GM06990 (cell line): ENCODE results near the gene IL1RAPL1.

Source experiments
- DNase-seq: peaks from one replicate; pipeline ENCODE4 v3.0.0-alpha.2; 2011; ENCODE audit not compliant: insufficient read length; ENCODE audit errors: extremely low read depth
- H3K27me3 ChIP-seq: replicated peaks from 2 replicates; pipeline ENCODE4 v1.6.0; 2011; ENCODE audit warnings: low read length; ENCODE audit not compliant: control insufficient read depth, insufficient read depth
- H3K36me3 ChIP-seq: 2 replicates; pipeline ENCODE4 v1.5.1; 2011; ENCODE audit warnings: low read length; ENCODE audit not compliant: control insufficient read depth, insufficient read depth
- H3K4me3 ChIP-seq: replicated peaks from 2 replicates; pipeline ENCODE4 v1.5.1; 2011; ENCODE audit warnings: low read depth, mild to moderate bottlenecking, control low read depth, low read length
- TF ChIP-seq, protein P1 (sequence below): IDR thresholded peaks from 2 replicates; pipeline ENCODE4 v1.5.1; 2011; ENCODE audit warnings: low read length, control low read depth, mild to moderate bottlenecking, inconsistent platforms; ENCODE audit not compliant: insufficient read depth, poor library complexity, severe bottlenecking

IL1RAPL1 gene

GRCh38 chrX:29233592-29234183 lies 646.4 kb downstream of the IL1RAPL1 start:
- Histone ChIP-seq H3K27me3 (no peaks in the 10 kb centered on the region), H3K4me3 (no peak overlapping the region), H3K36me3 (no peaks in the 10 kb centered on the region)
- no peak for DNase-seq
- TF ChIP-seq, protein P1, sequence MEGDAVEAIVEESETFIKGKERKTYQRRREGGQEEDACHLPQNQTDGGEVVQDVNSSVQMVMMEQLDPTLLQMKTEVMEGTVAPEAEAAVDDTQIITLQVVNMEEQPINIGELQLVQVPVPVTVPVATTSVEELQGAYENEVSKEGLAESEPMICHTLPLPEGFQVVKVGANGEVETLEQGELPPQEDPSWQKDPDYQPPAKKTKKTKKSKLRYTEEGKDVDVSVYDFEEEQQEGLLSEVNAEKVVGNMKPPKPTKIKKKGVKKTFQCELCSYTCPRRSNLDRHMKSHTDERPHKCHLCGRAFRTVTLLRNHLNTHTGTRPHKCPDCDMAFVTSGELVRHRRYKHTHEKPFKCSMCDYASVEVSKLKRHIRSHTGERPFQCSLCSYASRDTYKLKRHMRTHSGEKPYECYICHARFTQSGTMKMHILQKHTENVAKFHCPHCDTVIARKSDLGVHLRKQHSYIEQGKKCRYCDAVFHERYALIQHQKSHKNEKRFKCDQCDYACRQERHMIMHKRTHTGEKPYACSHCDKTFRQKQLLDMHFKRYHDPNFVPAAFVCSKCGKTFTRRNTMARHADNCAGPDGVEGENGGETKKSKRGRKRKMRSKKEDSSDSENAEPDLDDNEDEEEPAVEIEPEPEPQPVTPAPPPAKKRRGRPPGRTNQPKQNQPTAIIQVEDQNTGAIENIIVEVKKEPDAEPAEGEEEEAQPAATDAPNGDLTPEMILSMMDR = no peak

DNA sequence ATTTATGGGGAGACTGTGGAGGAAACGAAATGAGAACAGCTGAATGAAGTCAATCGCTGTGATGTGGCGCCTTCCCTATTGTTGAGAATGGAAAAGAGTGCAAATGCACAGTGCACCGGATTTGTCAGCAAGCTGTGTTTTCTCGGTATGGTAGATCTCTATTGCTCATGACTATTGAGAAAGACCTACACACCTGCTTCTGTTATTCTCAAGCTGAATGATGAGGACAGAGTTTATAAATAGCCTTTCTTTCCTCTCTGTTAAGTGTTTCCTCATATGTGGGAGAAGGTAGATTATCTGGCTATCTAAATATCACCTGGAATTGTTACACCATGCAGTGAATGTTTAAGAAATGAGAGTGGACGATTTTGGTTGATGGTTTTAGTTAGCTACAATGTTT lies 650.7 kb downstream of the IL1RAPL1 start:
- no peak for DNase-seq
- Histone ChIP-seq H3K4me3 (no peak overlapping the region), H3K27me3 (no peaks in the 10 kb centered on the region), H3K36me3 (no peaks in the 10 kb centered on the region)
- TF ChIP-seq, protein P1 = no peak

- no peak for DNase-seq
- TF ChIP-seq, protein P1 = no peak
Observed at GRCh38 chrX:29241809-29242208, 654.6 kb downstream of the IL1RAPL1 start.

GRCh38 chrX:29242856-29243255 lies 655.6 kb downstream of the IL1RAPL1 start:
- TF ChIP-seq, protein P1 = no peak
- Histone ChIP-seq H3K4me3 (no peak overlapping the region), H3K27me3 (no peaks in the 10 kb centered on the region), H3K36me3 (no peaks in the 10 kb centered on the region)
- DNase-seq = no peak

More at GRCh38 chrX:29241809-29242208, 654.6 kb downstream of the IL1RAPL1 start:
- Histone ChIP-seq H3K4me3 (no peak overlapping the region), H3K36me3 (no peaks in the 10 kb centered on the region), H3K27me3 (no peaks in the 10 kb centered on the region)

- TF ChIP-seq, protein P1 = no peak
- Histone ChIP-seq H3K27me3 (no peaks in the 10 kb centered on the region), H3K4me3 (no peak overlapping the region), H3K36me3 (no peaks in the 10 kb centered on the region)
- DNase-seq = no peak
Observed at GRCh38 chrX:29243942-29244341, 656.7 kb downstream of the IL1RAPL1 start.

GRCh38 chrX:29254515-29254914 lies 667.3 kb downstream of the IL1RAPL1 start:
- Histone ChIP-seq H3K27me3 (no peaks in the 10 kb centered on the region), H3K36me3 (no peaks in the 10 kb centered on the region), H3K4me3 (no peak overlapping the region)
- TF ChIP-seq, protein P1 = no peak
- no peak for DNase-seq
